DND-41 (cell line): Measurements from ENCODE around the gene CARD18.

Experiments
- ATAC-seq: fragments of 200-7000 bp; cut with Tn5 transposase; 3 replicates; pipeline ENCODE4 v1.9.1; 2021; ENCODE audit warnings: low read depth; ENCODE audit not compliant: insufficient read depth
- DNase-seq: peaks from one replicate; pipeline ENCODE4 v3.0.0-alpha.2; 2020
- H2AFZ ChIP-seq: 2 replicates; pipeline ENCODE4 v1.6.0; 2012; ENCODE audit warnings: low read depth, low read length
- H3K27ac ChIP-seq: 2 replicates; pipeline ENCODE4 v1.5.1; 2012; ENCODE audit warnings: low read length, inconsistent platforms
- H3K27me3 ChIP-seq: fragments of 200-600 bp; sonication (generic); 2 replicates; pipeline ENCODE4 v1.6.0; 2012; ENCODE audit warnings: low read length, mild to moderate bottlenecking, inconsistent platforms; ENCODE audit not compliant: insufficient read depth, poor library complexity
- H3K36me3 ChIP-seq: 2 replicates; pipeline ENCODE4 v1.5.1; 2012; ENCODE audit warnings: low read length, inconsistent platforms; ENCODE audit not compliant: insufficient read depth
- H3K4me1 ChIP-seq: 2 replicates; pipeline ENCODE4 v1.5.1; 2012; ENCODE audit warnings: mild to moderate bottlenecking, low read length; ENCODE audit not compliant: insufficient read depth
- H3K4me2 ChIP-seq: 2 replicates; pipeline ENCODE4 v1.6.0; 2012; ENCODE audit warnings: mild to moderate bottlenecking, moderate library complexity, low read length, inconsistent platforms; ENCODE audit not compliant: insufficient read depth
- H3K4me3 ChIP-seq, 2 experiments: fragments of 200-600 bp in 1 of 2; shearing (Covaris generic) in 1 of 2; 2 replicates each; pipeline ENCODE4 v1.5.1; 2012 to 2016; ENCODE audit warnings: inconsistent platforms in 2 of 2, low read length in 2 of 2, mild to moderate bottlenecking in 2 of 2, low read depth in 1 of 2, moderate library complexity in 1 of 2
- H3K79me2 ChIP-seq: 2 replicates; pipeline ENCODE4 v1.6.0; 2012; ENCODE audit warnings: low read length, inconsistent platforms; ENCODE audit not compliant: insufficient read depth
- H3K9ac ChIP-seq: 2 replicates; pipeline ENCODE4 v1.6.0; 2012; ENCODE audit warnings: low read depth, mild to moderate bottlenecking, inconsistent platforms, low read length, moderate library complexity
- H3K9me3 ChIP-seq: 2 replicates; pipeline ENCODE4 v1.5.1; 2012; ENCODE audit warnings: low read length, moderate library complexity, mild to moderate bottlenecking, inconsistent platforms; ENCODE audit not compliant: insufficient read depth, severe bottlenecking
- H4K20me1 ChIP-seq: 2 replicates; pipeline ENCODE4 v1.6.0; 2012; ENCODE audit warnings: low read length; ENCODE audit not compliant: insufficient read depth
- EZH2 ChIP-seq: IDR thresholded peaks from 3 replicates; pipeline ENCODE4 v1.6.1; 2012; ENCODE audit warnings: borderline replicate concordance, low read depth, mild to moderate bottlenecking, moderate library complexity, low read length, inconsistent platforms; ENCODE audit not compliant: severe bottlenecking
- TF ChIP-seq, protein P1 (sequence below): IDR thresholded peaks from 2 replicates; pipeline ENCODE4 v1.5.1; 2012; ENCODE audit warnings: borderline replicate concordance, low read length, moderate library complexity, mild to moderate bottlenecking; ENCODE audit not compliant: poor library complexity, severe bottlenecking; ENCODE audit errors: extremely low read depth

Gene CARD18

DNA sequence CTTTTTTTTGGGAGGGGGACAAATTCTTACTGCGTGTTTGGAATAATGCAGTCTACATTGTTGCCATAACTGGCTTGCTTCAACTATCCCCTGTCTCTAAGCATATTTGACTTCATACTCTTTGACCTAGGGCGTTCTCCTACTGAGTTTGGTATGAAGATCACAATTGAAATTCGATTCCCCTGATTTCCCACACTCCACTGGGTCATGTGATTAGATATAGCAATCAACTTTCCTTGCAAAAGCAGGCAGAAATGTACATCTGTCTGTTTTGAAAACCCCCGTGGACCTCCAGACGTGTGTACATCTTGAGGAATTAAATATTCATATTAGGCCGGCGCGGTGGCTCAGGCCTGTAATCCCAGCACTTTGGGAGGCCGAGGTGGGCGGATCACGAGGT is 13.8 kb upstream of the CARD18 start:
- Histone ChIP-seq H3K9ac (no peak overlapping the region), H2AFZ (no peak overlapping the region), H3K79me2 (no peaks in the 10 kb centered on the region), H3K4me1 (no peaks in the 10 kb centered on the region), H3K27ac (no peak overlapping the region), H3K27me3 (no peaks in the 10 kb centered on the region), H3K4me2 (no peak overlapping the region), H3K9me3 (no peaks in the 10 kb centered on the region), H3K4me3 (no peak overlapping the region), H3K36me3 (no peaks in the 10 kb centered on the region), H4K20me1 (no peaks in the 10 kb centered on the region)
- ATAC-seq (no peak), DNase-seq (no peak)
- TF ChIP-seq EZH2: no peak
- TF ChIP-seq, protein P1, sequence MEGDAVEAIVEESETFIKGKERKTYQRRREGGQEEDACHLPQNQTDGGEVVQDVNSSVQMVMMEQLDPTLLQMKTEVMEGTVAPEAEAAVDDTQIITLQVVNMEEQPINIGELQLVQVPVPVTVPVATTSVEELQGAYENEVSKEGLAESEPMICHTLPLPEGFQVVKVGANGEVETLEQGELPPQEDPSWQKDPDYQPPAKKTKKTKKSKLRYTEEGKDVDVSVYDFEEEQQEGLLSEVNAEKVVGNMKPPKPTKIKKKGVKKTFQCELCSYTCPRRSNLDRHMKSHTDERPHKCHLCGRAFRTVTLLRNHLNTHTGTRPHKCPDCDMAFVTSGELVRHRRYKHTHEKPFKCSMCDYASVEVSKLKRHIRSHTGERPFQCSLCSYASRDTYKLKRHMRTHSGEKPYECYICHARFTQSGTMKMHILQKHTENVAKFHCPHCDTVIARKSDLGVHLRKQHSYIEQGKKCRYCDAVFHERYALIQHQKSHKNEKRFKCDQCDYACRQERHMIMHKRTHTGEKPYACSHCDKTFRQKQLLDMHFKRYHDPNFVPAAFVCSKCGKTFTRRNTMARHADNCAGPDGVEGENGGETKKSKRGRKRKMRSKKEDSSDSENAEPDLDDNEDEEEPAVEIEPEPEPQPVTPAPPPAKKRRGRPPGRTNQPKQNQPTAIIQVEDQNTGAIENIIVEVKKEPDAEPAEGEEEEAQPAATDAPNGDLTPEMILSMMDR: no peak

DNA sequence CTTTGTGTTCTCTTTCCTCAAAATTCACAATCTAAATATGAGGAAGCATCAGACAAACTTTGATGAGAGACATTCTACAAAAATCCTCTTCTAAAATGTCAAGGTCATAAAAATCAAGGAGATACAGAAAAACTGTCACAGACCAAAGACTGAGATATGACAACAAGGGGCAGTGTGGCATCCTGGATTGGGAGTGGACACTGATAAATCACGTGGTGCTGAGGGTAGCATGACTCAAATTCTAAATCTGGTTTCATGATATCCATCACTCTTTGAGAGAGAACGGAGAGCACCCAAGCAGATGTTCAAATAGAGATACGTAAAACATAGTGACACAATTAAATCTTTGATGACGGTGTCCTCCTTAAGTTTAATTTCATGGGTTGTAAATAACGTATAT is 13.0 kb upstream of the CARD18 start:
- Histone ChIP-seq H3K4me2 (no peak overlapping the region), H3K4me1 (no peaks in the 10 kb centered on the region), H3K9ac (no peak overlapping the region)

DNA sequence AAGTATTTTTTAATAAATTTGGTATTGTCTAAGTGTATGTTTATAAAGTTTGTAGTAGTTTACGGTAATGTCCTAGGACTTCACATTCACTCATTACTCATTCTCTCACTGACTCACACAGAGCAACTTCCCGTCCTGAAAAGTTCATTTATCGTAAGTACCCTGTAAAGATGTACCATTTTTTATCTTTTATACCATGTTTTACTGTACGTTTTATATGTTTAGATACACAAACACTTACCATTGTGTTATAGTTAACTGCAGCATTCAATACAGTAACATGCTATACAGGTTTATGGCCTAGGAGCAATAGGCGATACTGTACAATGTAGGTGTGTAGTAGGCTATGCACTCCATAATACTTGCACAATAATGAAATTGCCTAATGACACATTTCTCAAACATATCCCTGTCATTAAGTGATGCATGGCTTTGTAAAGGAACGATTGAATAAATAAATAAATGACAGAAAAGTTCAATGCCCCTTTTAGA is 12.5 kb upstream of the CARD18 start:
- no peak overlapping the region for H3K4me2 ChIP-seq
- H3K9ac ChIP-seq: no peak overlapping the region
- no peak overlapping the region for H3K4me3 ChIP-seq
- no peaks in the 10 kb centered on the region for H3K79me2 ChIP-seq
- DNase-seq (no peak), ATAC-seq (no peak)
- H3K9me3 ChIP-seq: no peaks in the 10 kb centered on the region
- H4K20me1 ChIP-seq: no peaks in the 10 kb centered on the region
- no peaks in the 10 kb centered on the region for H3K27me3 ChIP-seq
- H3K27ac ChIP-seq: no peak overlapping the region
- H3K4me1 ChIP-seq: no peaks in the 10 kb centered on the region
- no peak overlapping the region for H2AFZ ChIP-seq
- TF ChIP-seq, protein P1: no peak
- TF ChIP-seq EZH2: no peak
- no peaks in the 10 kb centered on the region for H3K36me3 ChIP-seq

More for the DNA sequence above, 13.0 kb upstream of the CARD18 start:
- no peaks in the 10 kb centered on the region for H3K79me2 ChIP-seq
- no peaks in the 10 kb centered on the region for H3K36me3 ChIP-seq
- no peaks in the 10 kb centered on the region for H3K27me3 ChIP-seq
- ATAC-seq (no peak), DNase-seq (no peak)
- TF ChIP-seq, protein P1: no peak
- TF ChIP-seq EZH2: no peak
- H4K20me1 ChIP-seq: no peaks in the 10 kb centered on the region
- no peak overlapping the region for H3K4me3 ChIP-seq
- no peak overlapping the region for H2AFZ ChIP-seq
- no peak overlapping the region for H3K27ac ChIP-seq
- H3K9me3 ChIP-seq: no peaks in the 10 kb centered on the region

DNA sequence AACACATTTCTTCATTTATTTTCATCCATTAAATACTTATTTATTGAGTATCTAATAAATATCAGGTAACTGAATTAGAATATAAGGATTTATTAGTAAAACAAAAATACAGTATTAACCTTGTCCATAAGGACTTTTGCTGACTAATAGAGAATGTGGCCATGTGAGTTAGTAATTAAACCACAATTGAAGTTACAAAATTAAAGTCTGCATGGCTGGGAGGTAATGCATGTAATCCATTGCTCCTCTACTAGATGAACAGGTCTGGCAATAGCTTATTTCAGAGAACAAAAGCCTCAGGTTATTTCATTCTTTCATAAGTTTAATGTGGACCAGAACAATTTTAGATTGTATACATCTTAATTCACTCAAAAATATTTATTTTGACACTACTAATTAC is 9.9 kb upstream of the CARD18 start:
- H3K4me2 ChIP-seq: no peak overlapping the region
- H3K27me3 ChIP-seq: no peaks in the 10 kb centered on the region
- no peak for DNase-seq
- no peak overlapping the region for H3K9ac ChIP-seq
- no peak overlapping the region for H3K27ac ChIP-seq
- no peak overlapping the region for H3K4me3 ChIP-seq
- no peaks in the 10 kb centered on the region for H3K36me3 ChIP-seq
- H3K9me3 ChIP-seq: no peaks in the 10 kb centered on the region
- no peaks in the 10 kb centered on the region for H3K4me1 ChIP-seq
- no peak for ATAC-seq
- no peak overlapping the region for H2AFZ ChIP-seq
- no peaks in the 10 kb centered on the region for H3K79me2 ChIP-seq
- no peaks in the 10 kb centered on the region for H4K20me1 ChIP-seq
- TF ChIP-seq, protein P1: no peak
- TF ChIP-seq EZH2: no peak
